Medulla oblongata (tissue), 1 donor: ENCODE measurements around the gene BAHCC1.

ENCODE experiments used
- DNase-seq: peaks from one replicate; pipeline ENCODE4 v3.0.0-alpha.2; 2015; ENCODE audit errors: extremely low spot score

The BAHCC1 gene

GRCh38 chr17:81461607-81462500, 66.6 kb downstream of the BAHCC1 start:
- no peak for DNase-seq

GRCh38 chr17:81462506-81463125, 67.4 kb downstream of the BAHCC1 start:
- no peak for DNase-seq

DNA sequence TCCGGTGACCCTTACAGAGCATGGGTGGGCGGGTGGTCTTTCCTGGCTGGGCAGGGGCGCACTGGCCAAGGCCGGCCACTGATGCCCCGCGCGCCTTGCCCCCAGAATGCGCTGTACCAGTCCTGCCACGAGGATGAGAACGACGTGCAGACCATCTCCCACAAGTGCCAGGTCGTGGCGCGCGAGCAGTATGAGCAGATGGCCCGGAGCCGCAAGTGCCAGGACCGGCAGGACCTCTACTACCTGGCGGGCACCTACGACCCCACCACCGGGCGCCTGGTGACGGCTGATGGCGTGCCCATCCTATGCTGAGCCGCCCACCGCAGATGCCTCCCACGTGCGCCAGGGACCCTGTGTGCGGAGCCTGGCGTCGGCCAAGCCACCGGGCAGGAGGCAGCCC, 68.2 kb downstream of the BAHCC1 start:
- DNase-seq, result no peak

GRCh38 chr17:81464586-81464985, 69.3 kb downstream of the BAHCC1 start:
- no peak for DNase-seq

DNA sequence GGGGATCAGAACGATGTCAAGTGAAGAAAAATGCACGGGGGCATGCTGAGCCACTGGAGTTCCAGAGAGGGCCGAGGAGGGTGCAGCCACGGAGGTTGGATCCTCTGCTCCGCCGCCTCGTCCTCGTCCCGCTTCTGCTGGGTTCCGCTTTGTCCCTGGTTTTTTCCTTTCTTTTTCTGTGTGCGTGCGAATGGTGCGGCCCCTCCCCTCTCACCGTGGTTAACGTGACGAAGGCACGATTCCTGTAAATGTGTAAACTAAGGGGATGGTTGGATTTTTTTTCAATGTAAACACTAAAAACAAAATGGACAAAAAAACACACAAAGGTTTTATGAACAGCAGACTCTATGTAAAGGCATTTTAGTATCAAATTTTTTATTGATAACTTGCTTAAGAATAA, 70.7 kb downstream of the BAHCC1 start:
- no peak for DNase-seq

- no peak for DNase-seq
Measured at GRCh38 chr17:81466564-81467472, 71.6 kb downstream of the BAHCC1 start.

DNA sequence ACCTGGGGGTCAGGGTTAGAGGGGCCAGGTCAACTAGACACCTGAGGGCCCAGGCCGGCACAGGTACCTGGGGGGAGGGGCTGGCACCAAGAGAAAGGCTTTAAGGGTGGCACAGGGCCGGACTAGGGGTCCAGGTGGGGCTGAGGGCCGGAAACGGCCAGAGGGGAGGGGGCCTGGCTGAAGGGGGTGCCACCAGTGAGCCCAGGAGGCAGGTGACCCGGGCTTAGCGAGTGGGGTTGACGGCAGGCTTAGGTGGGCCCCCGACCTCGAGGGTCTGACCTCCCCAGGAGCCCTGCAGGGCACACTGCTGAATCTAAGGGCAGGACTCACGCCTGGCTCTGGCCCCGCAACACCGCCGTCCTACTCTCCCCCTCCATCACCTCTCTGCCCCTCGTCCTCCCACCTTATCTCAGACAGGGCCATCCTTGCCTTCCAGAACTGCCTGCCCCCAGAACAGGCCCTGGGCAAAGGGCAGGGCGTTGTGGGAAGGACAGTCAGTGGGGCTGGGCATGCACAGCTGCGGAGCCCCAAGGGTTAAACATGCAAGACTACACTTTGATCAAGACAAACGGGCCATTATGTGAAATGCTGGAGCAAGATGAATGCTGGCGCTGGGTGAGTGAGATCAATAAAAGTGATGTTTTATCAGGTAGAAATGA, 73.0 kb downstream of the BAHCC1 start:
- DNase-seq, result no peak

- DNase-seq, result no peak
Measured at GRCh38 chr17:81468770-81469121, 73.5 kb downstream of the BAHCC1 start.

- no peak for DNase-seq
Measured at GRCh38 chr17:81469266-81469665, 74.0 kb downstream of the BAHCC1 start.

- DNase-seq, result peak; percentile 37
Measured at GRCh38 chr17:81470270-81470943, 75.2 kb downstream of the BAHCC1 start.

GRCh38 chr17:81470944-81471817, 75.9 kb downstream of the BAHCC1 start:
- no peak for DNase-seq

- DNase-seq, result peak; percentile 79
Measured at GRCh38 chr17:81471818-81472456, 76.7 kb downstream of the BAHCC1 start.

- no peak for DNase-seq
Measured at GRCh38 chr17:81473019-81473418, 77.8 kb downstream of the BAHCC1 start.

- no peak for DNase-seq
Measured at GRCh38 chr17:81474958-81475357, 79.7 kb downstream of the BAHCC1 start.

GRCh38 chr17:81476097-81476496, 80.8 kb downstream of the BAHCC1 start:
- no peak for DNase-seq

DNA sequence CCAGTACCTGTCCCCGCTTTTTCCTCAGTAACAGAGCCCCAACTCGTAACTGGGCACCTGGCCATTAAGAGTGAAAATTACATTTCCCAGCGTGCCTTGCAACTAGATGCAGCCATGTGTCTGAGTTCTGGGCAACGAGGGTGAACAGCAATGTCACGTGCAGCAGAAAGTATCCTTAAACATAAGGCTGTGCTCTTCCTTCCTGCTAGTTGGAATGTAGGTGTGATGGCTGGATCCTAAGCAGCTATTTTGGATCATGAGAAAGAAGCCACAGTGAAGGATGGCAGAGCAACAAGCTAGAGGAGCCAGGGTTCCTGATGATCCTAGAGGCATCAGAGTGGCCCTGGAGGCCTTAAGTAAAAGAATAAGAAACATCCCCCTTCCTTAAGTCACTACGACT, 81.4 kb downstream of the BAHCC1 start:
- no peak for DNase-seq

DNA sequence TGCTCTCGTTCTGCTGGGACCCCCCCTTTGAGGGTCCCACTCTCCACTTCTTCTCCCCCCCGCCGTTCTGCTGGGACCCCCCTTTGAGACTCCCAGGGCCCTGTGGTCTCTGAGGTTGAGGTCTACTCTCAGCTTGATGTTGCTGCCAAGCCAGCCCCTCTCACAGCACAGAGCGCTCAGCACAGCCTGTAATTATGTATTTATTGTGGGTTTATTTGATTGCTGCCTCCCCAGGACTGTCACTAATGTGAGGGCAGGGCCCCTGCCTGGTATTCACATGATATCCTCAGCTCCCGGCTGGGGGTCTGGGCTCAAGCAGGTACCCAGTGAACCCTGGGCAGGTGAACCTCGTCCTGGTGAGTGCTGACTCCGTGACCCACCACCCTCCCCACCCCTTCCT, 81.9 kb downstream of the BAHCC1 start:
- no peak for DNase-seq

DNA sequence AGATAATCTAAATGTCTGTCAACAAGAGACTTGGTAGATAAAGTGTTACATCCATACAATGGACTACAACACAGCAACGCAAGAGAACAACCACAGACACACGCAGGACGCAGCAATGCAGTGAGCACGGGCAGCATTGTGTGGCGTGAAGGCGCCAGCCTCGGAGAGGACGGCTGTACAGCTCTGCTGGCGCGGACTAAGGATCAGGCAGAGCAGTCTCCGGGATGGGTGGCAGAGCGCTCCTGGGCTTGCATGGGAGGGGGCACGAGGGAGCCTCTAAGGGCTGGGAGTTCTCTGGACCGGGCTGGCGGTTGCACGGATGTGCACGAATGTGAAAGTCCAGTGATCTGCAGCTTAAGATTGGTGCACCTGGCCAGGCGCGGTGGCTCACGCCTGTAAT, 82.9 kb downstream of the BAHCC1 start:
- no peak for DNase-seq

DNA sequence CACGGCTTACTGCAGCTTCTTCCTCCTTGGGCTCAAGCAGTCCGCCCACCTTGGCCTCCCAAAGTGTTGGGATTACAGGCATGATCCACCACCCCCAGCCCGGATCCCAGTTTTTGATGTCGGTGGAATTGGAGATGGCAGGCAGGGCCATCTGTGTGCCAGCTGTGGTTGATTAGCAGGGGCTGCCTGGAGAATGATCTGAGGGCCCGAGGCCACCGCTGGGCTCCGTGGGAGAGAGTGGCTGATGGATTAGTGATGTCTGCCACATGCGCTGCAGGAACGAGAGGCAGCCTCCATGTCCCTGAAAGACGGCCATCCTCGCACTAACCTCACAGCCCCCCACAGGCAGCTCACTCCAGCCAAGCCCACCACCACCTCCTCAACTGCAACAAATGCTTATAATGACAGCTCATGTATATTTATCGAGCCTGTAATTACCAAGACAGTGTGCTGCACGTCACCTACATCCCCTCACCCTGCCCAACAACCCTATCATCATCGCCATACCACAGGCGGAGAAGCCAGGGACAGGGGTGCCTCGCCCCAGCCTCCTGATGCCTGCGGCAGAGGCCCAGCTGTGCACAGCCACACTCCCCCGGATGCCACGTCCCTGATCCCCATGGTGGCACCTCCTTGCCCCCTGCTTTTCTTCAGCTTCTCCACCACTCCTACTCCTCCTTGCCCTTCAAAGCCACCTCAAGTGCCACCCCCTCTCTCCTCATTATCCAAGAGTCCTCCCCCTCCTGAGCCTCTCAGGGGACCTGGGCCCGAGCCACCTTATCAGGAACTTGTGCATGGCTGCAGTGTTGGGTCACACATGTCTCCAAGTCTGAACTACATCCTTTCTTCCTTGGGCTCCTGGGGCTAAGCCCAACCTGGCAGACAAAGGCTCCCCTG, 84.2 kb downstream of the BAHCC1 start:
- no peak for DNase-seq
